ENCODE measurements around the gene CCDC110. TPM values are rescaled to one million over a fixed set of nuclear protein-coding genes. Genes with fewer than 3 reads are reported as not detected.

The CCDC110 gene
- total and polyA plus RNA-seq, 9 of the 15 experiments (the other 6 are each of a cell fraction or from before 2014, with no cell fraction given), result 0.04 to 0.35 (median 0.07) TPM; not detected in 4

GRCh38 chr4:185395956-185396723 lies 75.4 kb downstream of the CCDC110 start (continued):
- TF ChIP-seq, protein P1, sequence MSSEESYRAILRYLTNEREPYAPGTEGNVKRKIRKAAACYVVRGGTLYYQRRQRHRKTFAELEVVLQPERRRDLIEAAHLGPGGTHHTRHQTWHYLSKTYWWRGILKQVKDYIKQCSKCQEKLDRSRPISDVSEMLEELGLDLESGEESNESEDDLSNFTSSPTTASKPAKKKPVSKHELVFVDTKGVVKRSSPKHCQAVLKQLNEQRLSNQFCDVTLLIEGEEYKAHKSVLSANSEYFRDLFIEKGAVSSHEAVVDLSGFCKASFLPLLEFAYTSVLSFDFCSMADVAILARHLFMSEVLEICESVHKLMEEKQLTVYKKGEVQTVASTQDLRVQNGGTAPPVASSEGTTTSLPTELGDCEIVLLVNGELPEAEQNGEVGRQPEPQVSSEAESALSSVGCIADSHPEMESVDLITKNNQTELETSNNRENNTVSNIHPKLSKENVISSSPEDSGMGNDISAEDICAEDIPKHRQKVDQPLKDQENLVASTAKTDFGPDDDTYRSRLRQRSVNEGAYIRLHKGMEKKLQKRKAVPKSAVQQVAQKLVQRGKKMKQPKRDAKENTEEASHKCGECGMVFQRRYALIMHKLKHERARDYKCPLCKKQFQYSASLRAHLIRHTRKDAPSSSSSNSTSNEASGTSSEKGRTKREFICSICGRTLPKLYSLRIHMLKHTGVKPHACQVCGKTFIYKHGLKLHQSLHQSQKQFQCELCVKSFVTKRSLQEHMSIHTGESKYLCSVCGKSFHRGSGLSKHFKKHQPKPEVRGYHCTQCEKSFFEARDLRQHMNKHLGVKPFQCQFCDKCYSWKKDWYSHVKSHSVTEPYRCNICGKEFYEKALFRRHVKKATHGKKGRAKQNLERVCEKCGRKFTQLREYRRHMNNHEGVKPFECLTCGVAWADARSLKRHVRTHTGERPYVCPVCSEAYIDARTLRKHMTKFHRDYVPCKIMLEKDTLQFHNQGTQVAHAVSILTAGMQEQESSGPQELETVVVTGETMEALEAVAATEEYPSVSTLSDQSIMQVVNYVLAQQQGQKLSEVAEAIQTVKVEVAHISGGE (CRISPR knock-in tag; IDR thresholded peaks at IDR 0.05), result peak in 2 of 3 experiments; percentile 18 to 68; a peak in 2 of 6 replicates
- TF ChIP-seq MED1 (CRISPR knock-in tag; IDR thresholded peaks at IDR 0.05; ENCODE audit: borderline replicate concordance) (no peak), ZC3H11A (IDR thresholded peaks at IDR 0.05; ENCODE audit: low read depth, low read length) (no peak), ZNF609 (CRISPR knock-in tag; IDR thresholded peaks at IDR 0.05; ENCODE audit: borderline replicate concordance) (no peak), ZFX (CRISPR knock-in tag; IDR thresholded peaks at IDR 0.05) (peak; percentile 84), NFE2 (IDR thresholded peaks at IDR 0.05; ENCODE audit: low read depth) (no peak), FOXA3 (CRISPR knock-in tag; conservative IDR thresholded peaks at IDR 0.05 in 1 of 2, IDR thresholded peaks at IDR 0.05 in 1 of 2) (peak in 1 of 2 experiments; percentile 84; a peak in 1 of 4 replicates), NFRKB (IDR thresholded peaks at IDR 0.05; ENCODE audit: low read depth) (peak; percentile 59; the same call in 1 of the 2 replicates), ZNF785 (CRISPR knock-in tag; IDR thresholded peaks at IDR 0.05) (no peak), ETS1 (conservative IDR thresholded peaks at IDR 0.05; ENCODE audit: control insufficient read depth, low read depth, low read length) (peak; percentile 53; the same call in 1 of the 2 replicates), KDM2B (CRISPR knock-in tag; IDR thresholded peaks at IDR 0.05) (peak; percentile 15; the same call in 1 of the 2 replicates), NCOR1 (IDR thresholded peaks at IDR 0.05) (0 out of 2 replicates have a peak, but pooled peaks have one; percentile 14), POLR2A (conservative IDR thresholded peaks at IDR 0.05) (peak; percentile 87), MTF1 (CRISPR knock-in tag; IDR thresholded peaks at IDR 0.05; ENCODE audit: borderline replicate concordance) (no peak)

Data from K562 (cell line).